Activated CD4-positive, alpha-beta T cell treated with anti-CD3 and anti-CD28 coated beads, Interleukin-2, amount 50 U/mL, for 48 hours (primary cell): ENCODE data around the gene EYA3.

Source experiments
- DNase-seq, 2 experiments: peaks; one replicate each; pipeline ENCODE4 v3.0.0-alpha.2; 2020

EYA3 gene

DNA sequence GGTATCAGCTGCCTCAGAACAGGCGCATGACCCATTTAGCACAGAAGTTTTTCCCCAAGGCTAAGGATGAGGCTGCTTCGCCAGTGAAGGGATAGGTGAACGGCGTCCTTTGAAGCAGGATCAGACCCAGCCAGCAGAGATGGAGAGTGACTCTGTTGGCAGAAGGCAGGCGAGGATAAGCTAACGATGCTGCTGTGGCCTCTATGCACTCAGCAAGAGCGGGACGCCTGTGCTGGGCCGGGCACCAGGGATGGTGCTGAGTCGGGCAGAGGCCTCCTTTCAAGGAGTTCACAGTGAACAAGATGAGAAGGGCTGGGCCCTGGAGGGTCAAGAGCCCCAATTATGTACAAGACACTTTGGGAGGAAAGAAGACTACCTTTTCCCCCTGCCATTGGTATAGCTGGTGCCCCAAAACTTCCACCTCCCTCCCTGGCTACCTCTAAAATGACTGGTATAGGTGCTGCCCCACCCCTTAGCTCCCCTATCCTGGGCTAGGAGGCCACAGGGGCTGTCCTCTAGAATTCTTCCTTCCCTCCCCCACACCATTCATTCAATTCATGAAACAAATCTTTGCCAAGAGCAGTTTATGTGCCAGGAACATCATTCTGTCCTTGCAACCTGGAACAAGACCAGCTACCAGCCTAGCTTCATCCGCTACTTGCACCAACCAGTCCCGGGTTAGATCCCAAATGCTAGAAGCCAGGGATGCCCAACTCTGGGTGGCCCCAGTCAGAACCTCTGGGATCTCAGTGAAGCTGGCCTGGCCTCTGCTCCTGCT is 121.1 kb downstream of the EYA3 start:
- DNase-seq: no peak

DNA sequence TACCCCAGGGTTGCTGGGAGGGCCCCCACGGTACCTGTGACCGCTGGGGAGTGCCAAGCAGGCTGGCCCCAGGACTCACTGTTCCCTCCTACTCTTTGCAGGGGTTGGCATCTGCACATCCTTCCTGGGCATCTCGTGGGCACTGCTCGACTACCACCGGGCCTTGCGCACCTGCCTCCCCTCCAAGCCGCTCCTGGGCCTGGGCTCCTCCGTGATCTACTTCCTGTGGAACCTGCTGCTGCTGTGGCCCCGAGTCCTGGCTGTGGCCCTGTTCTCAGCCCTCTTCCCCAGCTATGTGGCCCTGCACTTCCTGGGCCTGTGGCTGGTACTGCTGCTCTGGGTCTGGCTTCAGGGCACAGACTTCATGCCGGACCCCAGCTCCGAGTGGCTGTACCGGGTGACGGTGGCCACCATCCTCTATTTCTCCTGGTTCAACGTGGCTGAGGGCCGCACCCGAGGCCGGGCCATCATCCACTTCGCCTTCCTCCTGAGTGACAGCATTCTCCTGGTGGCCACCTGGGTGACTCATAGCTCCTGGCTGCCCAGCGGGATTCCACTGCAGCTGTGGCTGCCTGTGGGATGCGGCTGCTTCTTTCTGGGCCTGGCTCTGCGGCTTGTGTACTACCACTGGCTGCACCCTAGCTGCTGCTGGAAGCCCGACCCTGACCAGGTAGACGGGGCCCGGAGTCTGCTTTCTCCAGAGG is 121.9 kb downstream of the EYA3 start:
- no peak for DNase-seq

DNA sequence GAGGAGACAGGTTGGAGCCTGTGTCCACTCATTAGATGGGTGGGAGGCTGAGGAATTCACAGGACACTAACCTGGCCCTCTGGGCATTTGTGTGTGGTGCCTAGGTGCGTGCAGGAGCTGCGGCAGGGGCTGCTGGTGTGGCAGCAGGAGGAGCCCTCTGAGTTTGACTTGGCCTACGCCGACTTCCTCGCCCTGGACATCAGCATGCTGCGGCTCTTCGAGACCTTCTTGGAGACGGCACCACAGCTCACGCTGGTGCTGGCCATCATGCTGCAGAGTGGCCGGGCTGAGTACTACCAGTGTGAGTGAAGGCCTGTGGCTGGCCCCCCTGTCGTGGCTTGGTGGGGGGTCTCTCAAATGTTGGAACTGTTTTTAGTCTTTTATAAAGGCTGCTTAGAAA is 125.0 kb downstream of the EYA3 start:
- DNase-seq: no peak

DNA sequence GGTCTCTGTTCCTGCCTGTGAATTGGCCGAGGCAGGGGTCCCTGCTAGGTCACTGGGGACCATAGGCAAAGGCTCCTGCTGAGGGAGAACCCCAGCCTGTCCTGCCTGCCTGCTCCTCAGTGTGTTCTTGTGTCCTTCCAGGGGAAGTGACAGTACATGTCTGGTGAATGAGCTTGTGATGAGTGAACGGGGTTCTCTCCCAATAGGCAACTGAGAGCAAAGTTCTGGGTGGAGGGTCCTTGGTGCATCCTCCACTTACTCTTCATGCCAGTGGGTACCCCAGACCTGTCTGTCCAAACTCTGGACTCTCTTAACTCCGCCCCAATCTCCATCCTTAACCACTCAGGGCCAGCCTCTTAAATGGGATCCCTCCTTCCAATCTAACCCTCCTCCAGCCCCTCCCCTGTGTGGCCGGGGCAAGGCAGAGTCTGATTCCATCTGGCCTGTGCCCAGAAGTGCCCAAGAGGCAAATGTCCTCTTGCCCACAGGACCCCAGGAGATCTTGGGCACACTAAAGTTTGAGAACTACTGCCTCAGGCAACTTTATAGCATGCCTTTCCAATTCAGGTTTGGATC is 126.7 kb downstream of the EYA3 start:
- DNase-seq: no peak

DNA sequence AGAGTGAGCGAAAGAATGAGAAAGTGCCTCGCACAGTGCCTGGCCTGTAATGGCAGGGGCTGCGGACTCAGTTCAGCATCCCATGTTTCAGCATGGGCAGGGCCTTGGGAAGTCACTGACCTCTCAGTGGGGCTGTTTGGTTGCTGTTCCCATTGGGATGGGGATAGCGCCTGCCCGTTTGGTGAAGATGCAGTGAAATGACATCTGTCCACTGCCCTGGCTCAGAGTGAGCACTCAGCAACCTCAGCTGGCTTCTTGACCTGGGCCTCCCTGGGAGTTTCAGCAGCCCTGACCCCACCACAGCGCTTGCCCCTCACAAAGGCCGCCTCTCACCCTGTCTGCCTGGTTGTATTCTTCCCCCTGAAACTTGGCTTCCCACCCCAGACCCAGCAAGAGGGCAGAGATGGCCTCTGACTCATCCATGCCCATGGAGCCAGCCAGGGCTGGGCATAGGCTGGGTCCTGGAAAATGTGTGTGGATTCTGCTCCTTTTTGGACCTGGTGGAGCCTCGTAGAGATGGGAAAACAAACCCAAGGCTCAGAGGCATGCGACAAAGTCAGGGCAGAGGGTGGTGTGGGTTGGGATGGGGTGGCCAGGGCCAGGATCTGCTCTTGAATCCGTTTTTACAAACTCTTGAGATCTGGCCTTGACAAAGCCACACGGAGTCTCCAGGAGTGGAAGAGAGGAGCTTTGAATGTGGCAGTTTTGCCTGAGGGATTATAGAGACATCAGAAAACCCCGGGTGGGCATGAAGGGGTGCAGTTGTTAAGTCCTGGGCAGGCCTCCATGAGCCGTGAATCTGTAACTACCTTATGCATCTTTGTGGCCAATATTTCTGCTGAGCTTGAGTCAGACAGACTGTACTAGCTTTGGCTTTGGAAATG is 127.4 kb downstream of the EYA3 start:
- no peak for DNase-seq

DNA sequence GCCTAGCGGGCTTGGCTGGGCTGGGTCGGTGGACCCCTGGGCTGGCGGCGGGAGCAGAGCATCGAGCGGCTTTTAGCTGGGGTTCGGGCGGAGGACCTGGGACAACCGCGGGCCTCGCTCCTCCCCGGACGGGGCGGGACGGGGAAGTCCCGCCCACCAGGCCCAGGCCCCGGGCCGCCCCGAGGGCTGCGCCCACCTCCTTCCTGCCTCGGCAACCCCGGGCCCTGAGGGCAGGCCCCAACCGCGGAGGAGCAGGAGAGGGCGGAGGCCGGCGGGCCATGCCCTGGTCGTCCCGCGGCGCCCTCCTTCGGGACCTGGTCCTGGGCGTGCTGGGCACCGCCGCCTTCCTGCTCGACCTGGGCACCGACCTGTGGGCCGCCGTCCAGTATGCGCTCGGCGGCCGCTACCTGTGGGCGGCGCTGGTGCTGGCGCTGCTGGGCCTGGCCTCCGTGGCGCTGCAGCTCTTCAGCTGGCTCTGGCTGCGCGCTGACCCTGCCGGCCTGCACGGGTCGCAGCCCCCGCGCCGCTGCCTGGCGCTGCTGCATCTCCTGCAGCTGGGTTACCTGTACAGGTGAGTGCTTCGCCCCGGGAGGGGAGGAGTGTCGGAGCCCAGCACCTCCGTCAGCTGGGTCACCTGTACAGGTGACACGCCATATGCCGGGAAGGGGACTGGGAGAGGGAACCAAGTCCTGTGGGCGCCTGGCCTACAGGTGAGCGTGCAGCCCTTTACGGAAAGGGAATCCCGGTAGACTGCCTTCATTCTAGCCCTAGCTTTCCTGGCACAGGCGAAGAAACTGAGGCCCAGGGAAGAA is 128.4 kb downstream of the EYA3 start, which contains the start of gene XKR8:
Gene XKR8 (plus strand): TSS at position 182 of the 812 bp plus-strand sequence. CDS start 97 bp downstream, at position 279.
- peak; percentile 84 to 86 for DNase-seq

DNA sequence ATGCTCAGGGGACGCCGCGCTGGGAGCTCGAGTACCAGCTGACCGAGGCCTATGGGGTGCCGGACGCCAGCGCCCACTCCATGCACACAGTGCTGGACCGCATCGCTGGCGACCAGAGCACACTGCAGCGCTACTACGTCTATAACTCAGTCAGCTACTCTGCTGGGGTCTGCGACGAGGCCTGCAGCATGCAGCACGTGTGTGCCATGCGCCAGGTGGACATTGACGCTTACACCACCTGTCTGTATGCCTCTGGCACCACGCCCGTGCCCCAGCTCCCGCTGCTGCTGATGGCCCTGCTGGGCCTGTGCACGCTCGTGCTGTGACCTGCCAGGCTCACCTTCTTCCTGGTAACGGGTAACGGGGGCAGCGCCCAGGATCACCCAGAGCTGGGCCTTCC is 129.9 kb downstream of the EYA3 start:
- DNase-seq: no peak

DNA sequence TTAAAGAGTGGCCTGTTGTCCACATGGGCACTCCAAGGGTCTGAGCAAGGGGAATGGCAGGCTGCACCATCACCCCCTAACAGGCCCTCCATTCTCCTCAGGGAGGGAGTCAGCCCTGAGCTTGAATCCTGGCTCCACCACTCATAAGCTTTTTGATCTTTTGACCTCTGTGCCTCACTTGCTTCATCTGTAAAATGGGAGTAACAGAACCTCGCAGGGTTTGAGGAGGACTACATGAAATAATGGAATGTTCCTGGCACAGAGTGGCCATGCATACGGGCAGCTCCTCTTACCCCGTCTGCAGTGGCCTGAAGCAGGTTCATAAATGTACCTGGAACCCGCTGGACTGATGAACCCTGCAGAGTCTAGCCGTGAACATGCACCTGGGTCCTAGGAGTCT is 130.8 kb downstream of the EYA3 start:
- no peak for DNase-seq

DNA sequence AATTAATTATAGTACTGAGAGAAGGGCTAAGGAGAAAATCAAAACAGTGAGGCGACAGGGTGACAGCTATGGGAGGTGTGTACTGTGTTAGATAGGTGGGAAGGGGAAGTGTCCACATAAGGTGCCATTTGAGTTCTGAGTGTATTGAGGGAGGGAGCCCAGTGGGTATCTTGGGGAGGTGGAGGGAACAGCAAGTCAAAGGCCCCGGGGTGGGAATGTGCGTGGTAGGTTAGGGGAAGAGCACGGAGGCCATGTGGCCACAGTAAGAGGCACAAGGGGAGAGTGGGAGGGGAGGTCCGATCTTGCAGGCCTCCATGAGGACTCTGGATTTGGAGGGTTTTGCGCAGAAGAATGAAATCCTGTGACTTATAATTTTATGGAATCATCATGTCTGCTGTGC is 131.6 kb downstream of the EYA3 start:
- DNase-seq: no peak

DNA sequence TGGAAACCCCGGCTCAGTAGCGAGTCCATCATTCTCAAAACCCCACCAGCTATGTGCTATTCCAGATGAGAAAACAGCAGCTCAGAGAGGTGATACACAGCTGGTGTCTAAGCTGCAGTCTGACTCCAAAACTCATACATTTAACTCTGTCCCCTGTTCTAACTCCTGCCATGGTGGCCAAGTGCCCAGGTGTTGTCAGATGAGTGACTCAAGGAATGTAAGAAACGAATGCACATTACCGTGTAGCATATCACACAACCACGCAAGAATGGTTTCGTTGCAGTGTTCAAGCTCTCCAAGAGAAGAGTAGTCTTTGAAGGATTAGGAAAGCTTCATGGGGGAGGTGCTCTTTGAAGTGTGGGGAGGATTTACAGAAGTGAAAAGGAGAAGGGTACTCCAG is 133.3 kb downstream of the EYA3 start:
- no peak for DNase-seq

DNA sequence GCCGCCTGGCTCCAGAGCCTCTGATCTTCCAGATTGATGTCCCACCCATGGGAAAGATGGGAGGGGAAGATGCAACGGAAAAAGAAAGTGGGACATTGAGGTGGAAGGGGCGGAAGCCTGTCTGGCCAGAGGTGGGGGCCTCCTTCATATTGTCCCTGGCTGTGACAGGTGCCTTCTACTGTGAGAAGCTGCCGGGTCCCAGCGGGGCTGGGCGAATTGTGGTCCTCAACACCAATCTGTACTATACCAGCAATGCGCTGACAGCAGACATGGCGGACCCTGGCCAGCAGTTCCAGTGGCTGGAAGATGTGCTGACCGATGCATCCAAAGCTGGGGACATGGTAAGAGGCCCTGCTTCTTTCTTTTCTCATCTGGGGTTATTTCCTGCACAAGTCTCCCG is 134.2 kb downstream of the EYA3 start:
- DNase-seq: no peak

DNA sequence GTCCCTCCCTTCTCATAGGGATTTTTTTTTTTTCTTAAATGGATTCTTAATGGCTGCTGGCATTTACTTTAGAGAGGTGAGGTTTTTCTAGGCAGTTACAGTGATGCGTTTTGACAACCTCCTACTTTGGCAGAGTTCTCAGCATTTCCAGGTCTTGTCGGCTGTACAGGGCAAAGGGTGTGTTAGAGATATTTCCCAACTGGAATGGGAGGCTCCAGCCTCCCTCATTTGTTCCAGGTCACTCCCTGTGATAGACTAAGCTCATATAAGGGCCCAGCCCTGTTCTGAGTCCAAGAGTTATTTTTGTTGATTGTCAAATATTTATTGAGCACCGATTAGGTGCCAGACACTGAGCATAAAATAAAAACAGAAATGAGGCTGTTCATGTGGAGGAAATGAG is 136.3 kb downstream of the EYA3 start:
- no peak for DNase-seq

DNA sequence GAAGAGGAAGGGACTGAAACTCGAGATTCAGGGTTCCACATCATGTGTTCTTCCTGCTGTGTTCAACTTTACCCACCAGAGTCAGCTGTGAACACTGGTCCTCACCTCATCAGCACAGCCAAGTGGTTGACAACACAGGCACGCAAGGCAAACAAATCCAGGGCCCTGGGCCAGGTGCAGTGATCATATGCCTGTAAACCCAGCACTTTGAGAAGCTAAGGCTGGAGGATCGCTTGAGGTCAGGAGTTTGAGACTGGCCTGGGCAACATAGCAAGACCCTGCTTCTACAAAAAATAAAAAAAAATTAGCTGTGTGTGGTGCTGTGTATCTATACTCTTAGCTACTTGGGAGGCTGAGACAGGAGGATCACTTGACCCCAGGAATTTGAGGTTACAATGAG is 137.0 kb downstream of the EYA3 start:
- no peak for DNase-seq

DNA sequence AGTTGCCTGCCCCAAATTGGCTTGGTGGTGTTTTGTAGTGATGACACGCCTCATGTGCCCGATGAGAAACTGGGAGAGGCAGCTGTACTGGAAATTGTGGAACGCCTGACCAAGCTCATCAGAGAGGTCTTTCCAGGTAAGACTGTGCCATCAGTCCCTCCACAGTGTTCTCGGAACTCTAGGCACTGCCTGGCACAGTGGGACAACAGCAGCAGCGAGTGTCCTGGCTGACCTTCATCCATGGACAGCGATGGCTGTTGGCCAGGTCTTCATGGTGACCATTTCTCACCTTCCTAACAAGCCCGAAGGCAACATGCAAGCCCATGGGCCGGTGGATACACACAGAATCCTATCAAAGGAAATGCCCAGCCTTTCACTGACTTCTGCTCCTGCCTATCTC is 139.4 kb downstream of the EYA3 start:
- DNase-seq: no peak

DNA sequence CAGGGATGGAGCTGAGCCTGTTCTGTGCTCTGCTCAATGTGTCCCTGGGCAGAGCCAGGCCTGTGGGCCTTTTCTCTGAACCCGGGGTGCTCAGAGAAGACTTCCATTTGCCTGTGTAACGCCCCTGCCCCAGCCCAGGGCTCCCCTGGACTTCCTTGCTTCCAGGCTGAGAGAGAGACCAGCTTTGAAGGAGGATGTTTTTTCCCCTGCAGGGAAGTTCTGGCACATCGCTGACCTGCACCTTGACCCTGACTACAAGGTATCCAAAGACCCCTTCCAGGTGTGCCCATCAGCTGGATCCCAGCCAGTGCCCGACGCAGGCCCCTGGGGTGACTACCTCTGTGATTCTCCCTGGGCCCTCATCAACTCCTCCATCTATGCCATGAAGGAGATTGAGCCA is 143.4 kb downstream of the EYA3 start:
- DNase-seq: no peak

DNA sequence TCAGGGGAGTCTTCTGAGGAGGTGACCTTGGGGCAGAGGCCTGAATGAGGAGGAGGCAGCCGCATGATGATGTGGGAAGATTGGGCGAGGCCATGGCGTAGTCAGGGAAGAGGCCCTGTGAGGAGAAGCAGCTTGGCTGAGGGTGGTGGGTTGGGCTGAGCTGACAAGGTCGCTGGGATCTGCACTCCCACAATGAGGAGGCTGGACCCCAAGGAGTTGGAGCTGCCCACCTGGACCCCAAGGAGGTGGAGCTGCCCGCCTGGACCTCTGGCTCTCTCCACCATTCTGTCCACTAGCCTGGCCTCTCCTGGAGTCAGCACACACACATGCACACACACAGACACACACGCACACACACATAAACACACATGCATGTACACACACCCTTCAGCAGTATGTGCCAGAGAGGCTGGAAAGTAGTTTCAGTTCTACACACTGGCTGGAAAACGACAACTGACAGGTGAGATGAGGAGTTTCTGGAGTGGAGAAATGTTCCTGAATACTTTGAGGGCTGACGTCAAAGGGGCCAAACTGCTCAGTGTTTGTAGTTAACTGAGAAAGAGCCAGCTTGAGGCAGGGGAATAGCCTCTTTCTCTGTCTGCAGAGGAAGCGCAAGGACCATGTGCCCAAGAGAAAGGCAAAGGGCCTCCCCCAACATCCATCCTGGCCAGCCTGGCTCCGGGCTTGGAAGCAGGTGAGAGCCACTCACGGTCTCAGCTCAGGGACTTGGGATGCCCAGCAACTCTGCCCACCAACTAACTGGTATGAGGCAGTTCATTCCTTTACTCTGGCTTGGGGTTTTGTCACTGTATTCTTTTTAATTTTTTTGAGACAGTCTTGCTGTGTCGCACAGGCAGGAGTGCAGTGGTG is 146.5 kb downstream of the EYA3 start:
- no peak for DNase-seq

DNA sequence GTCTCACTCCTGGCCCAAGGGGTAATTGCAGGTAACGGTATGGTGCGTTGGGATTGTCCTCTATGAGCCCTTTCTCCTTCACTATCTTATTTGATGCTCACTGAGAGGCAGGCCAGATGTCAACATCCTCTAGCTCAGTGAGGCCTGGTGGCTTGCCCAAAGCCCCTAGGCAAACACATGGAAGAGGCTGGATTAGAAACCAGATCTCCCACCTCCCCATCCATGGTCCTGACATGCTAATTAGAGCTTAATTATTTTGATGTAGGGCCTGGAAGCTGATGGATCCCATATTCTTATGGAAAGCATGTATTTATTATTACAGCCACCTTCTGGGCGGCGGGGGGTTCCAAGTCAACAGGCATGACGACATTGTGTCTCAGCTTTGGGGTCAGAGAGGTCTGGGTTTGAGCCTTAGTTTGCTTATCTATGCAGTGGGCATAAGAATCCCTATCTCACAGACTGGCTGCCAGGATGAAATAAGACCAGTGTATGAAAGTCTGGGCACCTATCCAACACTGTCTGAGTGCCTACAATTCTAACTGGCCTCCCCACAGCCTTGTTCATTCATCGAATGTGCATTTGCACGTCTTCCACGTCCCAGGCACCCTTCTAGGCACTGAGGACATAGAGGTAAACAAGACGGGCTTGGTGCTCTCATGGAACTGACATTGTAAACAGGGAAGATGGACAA is 147.4 kb downstream of the EYA3 start:
- DNase-seq: no peak

DNA sequence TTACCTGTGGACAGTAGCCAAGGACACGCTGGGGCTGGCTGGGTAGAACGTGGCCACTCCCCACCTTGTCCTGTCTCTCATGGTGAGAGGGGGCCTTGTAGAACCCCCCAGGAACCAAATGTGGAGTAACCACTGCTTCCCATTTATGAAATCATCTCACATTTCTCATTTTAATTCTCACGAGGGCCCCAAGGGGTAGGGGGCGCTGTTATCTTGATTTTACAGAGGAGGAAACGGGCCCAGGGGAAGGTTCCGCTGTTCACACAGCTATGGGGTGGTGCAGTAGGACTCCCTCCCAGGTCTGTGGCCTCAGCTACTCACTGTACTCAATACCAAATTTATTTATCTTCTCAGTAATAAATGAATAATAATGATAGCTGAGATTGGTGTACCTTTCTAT is 148.1 kb downstream of the EYA3 start:
- peak; percentile 80 to 84 for DNase-seq

DNA sequence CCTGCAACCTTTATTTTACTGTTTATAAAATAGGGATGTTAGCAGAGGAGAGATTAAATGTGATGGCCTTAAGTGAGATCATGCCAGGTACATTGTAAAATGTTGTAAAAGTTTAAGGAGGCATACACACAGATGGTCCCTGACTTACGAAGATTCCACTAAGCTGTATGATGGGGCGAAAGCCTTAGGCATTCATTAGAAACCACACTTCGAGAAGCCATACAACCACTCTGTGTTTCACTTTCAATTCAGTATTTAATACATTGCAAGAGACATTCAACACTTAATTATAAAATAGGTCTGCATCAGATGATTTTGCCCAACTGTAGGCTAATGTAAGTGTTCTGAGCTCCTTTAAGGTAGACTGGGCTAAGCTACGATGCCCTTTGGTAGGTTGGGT is 149.9 kb downstream of the EYA3 start:
- DNase-seq: no peak

DNA sequence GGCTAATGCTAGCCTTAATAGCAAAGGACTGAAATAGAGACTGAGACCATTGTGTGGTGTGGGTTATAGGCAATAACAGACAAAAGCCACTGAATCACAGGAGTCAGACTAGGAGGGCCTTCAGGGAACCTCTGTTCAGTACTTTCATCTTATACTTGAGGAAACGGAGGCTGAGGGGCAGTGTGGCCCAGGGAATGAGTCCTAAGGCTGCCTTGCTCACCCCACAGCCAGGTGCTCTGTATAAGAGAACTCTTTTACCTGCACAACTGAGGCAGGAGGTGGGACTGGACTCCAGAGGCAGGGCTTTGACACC is 150.9 kb downstream of the EYA3 start:
- DNase-seq: no peak

DNA sequence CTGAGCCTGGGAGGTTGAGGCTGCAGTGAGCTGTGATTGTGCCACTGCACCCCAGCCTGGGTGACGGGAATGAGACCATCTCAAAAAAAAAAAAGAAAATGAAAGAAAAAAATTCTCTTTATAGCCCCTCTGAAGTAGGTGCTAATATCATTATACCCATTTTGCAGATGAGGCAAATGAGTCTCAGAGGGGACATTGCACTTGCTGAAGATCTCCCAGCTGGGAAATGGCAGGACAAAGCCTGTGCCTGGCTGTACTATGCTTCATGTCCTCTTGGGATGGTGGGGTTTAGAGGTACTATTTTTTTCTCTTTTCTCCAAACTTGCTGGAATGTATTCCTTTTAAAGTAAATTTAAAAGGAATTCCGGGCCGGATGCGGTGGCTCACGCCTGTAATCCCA is 152.0 kb downstream of the EYA3 start:
- no peak for DNase-seq
